Pulmonary artery endothelial cell (primary cell): ENCODE measurements around the gene HERC2. TPM values are rescaled to one million over a fixed set of nuclear protein-coding genes. Genes with fewer than 3 reads are reported as not detected.
"Not testable (repeated sequence)": the region's sequence is repeated elsewhere in the genome, so short reads cannot be mapped to it uniquely, and the experiment has no call there.

Experiments
- DNase-seq: peaks from one replicate; pipeline ENCODE4 v3.0.0-alpha.2; 2011; ENCODE audit warnings: low read depth, low spot score
- total RNA-seq: library from RNA; depleted of rRNA; stranded (reverse); fragments of >200 nt; gene quantifications from 2 replicates; pipeline ENCODE4 v1.2.3, GENCODE V29; 2014

The HERC2 gene
- total RNA-seq, 1 donor from 2014 or later, result 62.4 TPM

GRCh38 chr15:28222612-28223011 is 99.4 kb downstream of the HERC2 start:
- DNase-seq, result not testable (repeated sequence)

DNA sequence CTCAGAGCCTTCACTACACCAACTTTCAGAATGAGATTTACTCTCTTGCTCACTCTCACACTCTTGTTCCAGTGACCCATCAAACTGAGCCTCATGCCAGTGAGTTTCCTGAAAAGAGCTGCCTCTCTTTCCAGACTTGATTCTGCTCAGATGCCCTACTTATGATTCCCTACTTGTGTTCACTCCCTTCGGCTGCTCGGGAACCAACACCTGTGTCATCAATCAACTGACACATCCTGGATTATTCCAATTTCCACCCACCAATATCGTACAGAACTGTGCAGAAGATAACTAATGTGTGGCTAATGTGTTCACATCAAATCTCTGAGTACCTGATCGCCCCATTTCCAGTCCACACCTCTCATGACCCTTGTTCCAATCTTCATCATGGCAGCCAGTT is 100.3 kb downstream of the HERC2 start:
- not testable (repeated sequence) for DNase-seq

DNA sequence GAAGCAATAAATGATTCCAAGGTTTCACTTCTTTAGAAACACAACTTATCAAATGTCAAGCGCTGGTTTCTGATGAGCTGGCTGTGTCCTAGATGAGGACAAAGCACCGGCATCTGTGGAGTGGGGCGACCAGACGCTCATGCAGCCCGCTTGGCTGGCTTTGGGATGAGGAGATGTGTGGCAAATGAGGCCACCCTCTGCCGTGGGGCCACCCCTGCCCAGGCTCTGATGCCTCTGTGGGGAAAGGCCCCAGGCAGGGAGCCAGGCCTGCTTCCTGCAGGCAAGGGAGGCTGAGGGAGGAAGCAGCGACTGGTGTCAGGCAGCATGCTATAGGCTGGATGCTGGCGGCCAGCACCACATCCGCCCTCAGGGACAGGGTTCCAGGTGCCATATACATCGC is 102.9 kb downstream of the HERC2 start:
- DNase-seq, result no peak

DNA sequence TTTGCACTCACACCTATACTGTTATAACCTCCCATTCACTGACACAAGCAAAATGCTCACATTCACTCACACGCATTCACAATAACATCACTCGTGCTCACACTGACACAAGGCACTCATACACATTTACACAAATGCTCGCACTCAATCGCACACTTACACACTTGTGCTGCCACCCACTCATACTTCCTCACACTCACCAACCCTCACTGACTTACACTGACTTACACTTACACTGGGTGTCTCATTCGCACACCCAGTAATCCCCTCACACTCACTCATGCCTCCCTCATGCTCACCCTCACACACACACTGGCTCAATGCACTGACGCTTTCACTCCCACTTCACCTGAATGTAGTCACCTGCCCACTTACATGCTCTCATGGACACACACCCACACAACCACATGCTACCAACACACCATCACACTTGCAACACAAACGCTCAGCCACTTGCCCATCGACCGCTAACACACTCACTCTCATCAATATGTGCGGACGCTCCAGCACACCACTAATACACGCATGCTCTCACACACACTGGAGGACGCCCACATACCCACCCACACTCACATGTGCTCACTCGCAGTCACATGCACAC is 104.9 kb downstream of the HERC2 start:
- DNase-seq, result not testable (repeated sequence)

GRCh38 chr15:28215521-28215920 is 106.5 kb downstream of the HERC2 start:
- DNase-seq, result not testable (repeated sequence)

DNA sequence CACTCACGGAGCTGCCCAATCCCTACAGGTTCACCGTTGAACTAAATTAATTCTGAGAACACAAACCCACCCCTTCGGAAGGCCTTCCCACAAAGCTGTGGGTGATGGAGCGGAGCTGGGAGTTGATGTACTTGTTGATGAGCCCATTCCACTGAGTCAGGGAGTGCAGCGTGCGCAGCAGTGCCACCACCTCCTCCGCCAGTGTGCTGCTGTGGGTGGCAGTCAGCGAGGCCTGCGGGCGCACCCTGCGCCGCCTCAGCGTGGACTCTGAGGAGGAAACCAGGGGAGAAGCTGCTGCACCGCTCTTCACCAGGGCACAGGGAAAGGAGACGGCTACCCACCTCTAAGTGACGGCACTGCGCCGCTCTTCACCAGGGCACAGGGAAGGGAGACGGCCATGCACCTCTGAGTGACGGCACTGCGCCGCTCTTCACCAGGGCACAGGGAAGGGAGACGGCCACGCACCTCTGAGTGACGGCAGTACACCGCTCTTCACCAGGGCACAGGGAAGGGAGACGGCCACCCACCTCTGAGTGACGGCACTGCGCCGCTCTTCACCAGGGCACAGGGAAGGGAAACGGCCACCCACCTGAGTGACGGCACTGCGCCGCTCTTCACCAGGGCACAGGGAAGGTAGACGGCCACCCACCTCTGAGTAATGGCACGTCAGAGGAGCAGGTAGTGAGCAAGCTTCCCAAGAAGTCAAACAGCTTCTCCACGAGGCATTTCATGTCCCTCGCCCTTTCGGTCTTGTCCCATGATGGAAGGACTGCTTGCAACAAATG is 107.8 kb downstream of the HERC2 start:
- not testable (repeated sequence) for DNase-seq

DNA sequence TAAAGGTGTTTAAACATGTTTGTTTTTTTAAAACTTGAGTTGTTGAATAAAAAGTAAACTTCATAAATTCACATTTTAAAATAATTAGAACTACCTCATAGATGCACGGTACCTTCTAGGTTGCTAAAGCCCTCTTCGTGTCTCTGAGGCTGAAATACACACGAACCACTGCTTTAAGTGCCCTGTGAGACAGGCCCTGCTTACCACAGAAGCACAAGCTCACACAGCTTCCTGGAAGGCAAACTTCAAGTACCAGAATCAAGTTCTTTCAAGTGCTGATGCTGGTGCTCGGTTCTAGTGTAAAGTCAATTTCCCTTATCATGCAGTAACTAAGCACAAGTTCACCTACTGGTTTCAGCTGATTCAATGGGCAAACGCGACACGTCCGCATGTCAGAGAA is 108.6 kb downstream of the HERC2 start:
- DNase-seq, result not testable (repeated sequence)

- DNase-seq, result no peak
These were observed 113.4 kb downstream of the HERC2 start for GRCh38 chr15:28208583-28208982.

GRCh38 chr15:28205640-28206039 is 116.3 kb downstream of the HERC2 start:
- DNase-seq, result not testable (repeated sequence)

DNA sequence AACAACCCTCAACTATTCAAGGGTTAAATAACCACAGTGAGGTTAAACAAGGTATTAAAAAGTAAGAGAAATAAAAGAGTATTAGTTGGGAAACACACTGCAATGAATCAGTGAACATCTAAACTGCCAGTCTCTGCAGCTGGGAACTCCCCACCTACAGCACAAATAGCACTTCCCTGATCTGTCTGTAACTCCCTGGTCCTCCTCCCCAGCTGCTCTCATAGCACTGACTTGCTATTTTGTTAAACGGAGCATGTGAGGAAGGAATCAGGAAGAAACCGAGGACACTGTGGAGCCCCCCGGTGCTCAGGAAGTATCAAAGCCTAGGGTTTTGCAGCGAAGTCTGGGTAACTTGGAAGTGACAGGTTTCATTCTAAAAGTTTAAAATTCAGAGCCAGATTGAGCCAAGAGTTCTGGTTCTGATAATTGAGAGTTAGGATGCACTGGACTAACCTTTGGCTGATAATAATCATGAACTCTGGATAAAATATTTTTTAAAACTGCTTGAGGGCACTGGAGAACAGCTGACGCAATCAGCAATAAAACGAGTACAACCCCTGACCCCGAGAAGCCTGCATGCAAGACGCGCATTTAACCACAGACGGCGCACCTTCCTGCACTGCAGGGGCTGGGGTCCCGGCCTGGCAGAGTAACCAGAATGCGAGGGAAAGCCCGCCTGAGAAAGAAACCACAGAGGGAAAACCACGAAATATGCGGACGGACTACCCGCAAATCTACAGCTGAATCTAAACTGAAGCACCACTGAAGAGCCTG is 118.7 kb downstream of the HERC2 start:
- DNase-seq, result not testable (repeated sequence)

DNA sequence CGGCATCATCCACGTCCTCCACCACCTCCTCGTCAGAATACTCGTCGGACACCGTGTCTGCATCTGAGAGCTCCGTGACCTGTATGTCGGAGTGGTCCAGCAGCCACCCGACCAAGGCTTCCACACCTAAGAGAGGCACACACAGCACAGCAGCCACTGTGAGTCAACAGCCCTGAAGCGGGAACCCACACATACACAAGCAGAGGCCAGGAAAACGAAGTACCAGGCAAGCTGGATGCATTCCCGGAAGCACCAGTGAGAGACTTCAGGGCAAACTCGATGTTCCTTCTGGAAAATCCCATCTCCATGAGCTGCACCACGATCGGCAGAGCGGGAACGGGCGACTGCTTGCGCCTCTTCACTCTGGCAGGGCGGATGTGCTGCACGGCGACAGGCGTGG is 119.9 kb downstream of the HERC2 start:
- DNase-seq, result not testable (repeated sequence)

GRCh38 chr15:28198215-28198614 is 123.8 kb downstream of the HERC2 start:
- DNase-seq, result not testable (repeated sequence)

DNA sequence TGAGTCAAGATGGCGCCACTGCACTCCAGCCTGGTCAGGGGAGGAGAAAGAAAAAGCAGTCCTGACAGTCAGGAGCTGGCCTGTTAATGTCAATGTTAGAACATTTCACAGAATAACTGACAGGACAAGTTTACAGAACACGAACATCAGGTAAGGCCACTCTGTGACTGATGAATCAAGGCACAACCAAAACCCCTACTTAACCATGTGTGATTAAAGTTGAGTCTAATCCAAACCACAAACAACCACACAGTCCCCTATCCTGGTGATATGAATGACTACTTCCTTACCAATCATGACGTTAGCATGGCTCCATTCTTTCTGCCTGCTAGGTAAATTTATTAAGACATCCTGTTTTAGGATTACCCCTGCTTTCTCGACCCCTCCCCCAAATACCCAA is 124.3 kb downstream of the HERC2 start:
- not testable (repeated sequence) for DNase-seq

DNA sequence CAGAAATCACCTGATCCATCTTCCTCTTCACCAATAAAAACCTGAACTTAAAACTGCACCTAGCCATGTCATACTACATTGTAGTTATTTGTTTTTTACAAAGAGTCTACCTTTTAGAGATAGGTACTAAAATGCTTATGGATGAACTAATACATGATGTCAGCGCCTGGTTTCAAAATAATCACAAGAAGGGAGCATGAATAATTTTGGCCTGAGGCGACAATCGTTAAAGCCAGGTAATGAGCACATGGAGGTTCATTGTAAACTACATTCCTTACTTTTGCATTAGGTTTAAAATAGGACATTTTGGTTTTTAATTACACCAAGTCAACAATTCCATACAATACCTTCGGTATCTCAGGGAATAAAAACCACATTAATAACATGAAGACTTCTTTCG is 125.4 kb downstream of the HERC2 start:
- DNase-seq, result not testable (repeated sequence)

GRCh38 chr15:28192772-28193171 is 129.2 kb downstream of the HERC2 start:
- DNase-seq, result no peak

DNA sequence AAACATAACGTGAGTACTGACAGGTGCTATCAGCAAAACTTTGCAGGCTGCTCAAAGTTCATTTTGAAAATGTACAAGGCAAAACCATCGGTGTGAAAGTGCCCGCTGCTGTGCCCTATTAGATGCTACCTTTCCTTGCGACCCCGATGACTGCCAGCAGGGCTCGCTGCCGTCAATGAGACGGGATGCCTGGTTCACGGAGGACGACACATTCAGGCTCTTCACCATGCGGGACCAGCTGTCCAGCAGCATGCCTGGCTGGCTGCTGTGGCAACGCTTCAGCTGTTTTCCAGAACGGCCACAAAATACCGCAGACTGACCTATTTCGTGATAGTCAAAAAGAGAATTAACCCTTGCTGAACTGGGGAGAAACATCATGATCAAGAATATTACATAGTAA is 130.1 kb downstream of the HERC2 start:
- DNase-seq, result no peak

- no peak for DNase-seq
These were observed 131.4 kb downstream of the HERC2 start for GRCh38 chr15:28190391-28191174.

GRCh38 chr15:28185148-28185895 is 136.7 kb downstream of the HERC2 start:
- no peak for DNase-seq

- no peak for DNase-seq
These were observed 137.8 kb downstream of the HERC2 start for GRCh38 chr15:28184166-28184565.

GRCh38 chr15:28182731-28183130 is 139.2 kb downstream of the HERC2 start:
- DNase-seq, result no peak

- no peak for DNase-seq
These were observed 139.8 kb downstream of the HERC2 start for GRCh38 chr15:28182216-28182615.
